ENCODE results near the gene ZNF644. TPM values are rescaled to one million over a fixed set of nuclear protein-coding genes. Genes with fewer than 3 reads are reported as not detected.

ZNF644 gene
- total RNA-seq, 1 experiment from 2014 or later, result 71.0 TPM

GRCh38 chr1:90986953-90987352 is 34.9 kb downstream of the ZNF644 start:
- Histone ChIP-seq H3K4me3 (ENCODE audit: insufficient read depth, low read depth, low read length) (no peak overlapping the region), H3K27me3 (ENCODE audit: control insufficient read depth, insufficient read depth, low read length) (no peaks in the 10 kb centered on the region), H3K36me3 (replicated peaks; ENCODE audit: control insufficient read depth, insufficient read depth, low read length) (peaks cover 1% of the 10 kb centered on the region; the same call in 1 of the 2 replicates)
- no peak for DNase-seq

GRCh38 chr1:90977522-90977921 is 44.3 kb downstream of the ZNF644 start:
- Histone ChIP-seq H3K4me3 (ENCODE audit: insufficient read depth, low read depth, low read length) (no peak overlapping the region), H3K27me3 (ENCODE audit: control insufficient read depth, insufficient read depth, low read length) (no peaks in the 10 kb centered on the region), H3K36me3 (replicated peaks; ENCODE audit: control insufficient read depth, insufficient read depth, low read length) (no peaks in the 10 kb centered on the region)
- DNase-seq, result no peak

- Histone ChIP-seq H3K4me3 (ENCODE audit: insufficient read depth, low read depth, low read length) (no peak overlapping the region), H3K27me3 (ENCODE audit: control insufficient read depth, insufficient read depth, low read length) (no peaks in the 10 kb centered on the region), H3K36me3 (replicated peaks; ENCODE audit: control insufficient read depth, insufficient read depth, low read length) (no peaks in the 10 kb centered on the region)
- DNase-seq, result no peak
Measured at GRCh38 chr1:90973897-90974798, 47.7 kb downstream of the ZNF644 start.

DNA sequence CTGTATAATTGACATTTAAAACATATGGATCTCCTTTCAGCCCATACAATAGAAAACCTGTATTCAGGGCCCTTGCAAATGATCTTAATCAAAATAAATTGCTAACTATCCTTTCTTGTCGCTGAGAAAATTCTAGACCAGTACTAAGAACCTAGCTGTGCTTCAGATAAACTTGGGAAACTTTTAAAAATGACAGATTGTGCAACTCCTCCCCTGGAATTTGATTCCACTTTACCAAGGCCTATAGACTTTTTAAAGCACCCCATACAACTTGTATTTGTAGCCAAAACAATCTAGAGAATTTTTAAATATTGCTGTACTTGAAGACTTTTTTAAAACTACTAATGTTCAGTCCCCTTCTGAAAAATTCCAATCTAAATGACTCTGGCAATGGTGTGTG is 51.6 kb downstream of the ZNF644 start:
- H3K4me3 ChIP-seq (ENCODE audit: insufficient read depth, low read depth, low read length), result no peak overlapping the region
- no peaks in the 10 kb centered on the region for H3K27me3 ChIP-seq (ENCODE audit: control insufficient read depth, insufficient read depth, low read length)
- no peak for DNase-seq
- no peaks in the 10 kb centered on the region for H3K36me3 ChIP-seq (replicated peaks; ENCODE audit: control insufficient read depth, insufficient read depth, low read length)

DNA sequence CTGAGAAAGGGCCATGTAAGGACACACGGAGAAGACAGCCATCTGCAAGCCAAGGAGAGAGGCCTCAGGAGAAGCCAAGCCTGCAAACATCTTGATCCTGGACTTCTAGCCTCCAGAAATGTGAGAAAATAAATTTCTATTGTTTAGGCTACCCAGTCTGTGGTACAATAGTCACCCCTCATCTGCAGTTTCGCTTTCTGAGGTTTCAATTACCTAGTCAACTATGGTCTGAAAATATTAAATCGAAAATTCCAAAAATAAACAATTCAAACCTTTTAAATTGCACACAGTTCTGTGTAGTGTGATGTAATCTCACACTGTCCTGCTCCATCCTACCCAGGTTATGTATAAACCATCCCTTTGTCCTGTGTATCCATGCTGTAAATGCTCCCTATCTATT is 52.6 kb downstream of the ZNF644 start:
- Histone ChIP-seq H3K36me3 (replicated peaks; ENCODE audit: control insufficient read depth, insufficient read depth, low read length) (no peaks in the 10 kb centered on the region), H3K27me3 (ENCODE audit: control insufficient read depth, insufficient read depth, low read length) (no peaks in the 10 kb centered on the region), H3K4me3 (ENCODE audit: insufficient read depth, low read depth, low read length) (no peak overlapping the region)
- DNase-seq, result no peak

DNA sequence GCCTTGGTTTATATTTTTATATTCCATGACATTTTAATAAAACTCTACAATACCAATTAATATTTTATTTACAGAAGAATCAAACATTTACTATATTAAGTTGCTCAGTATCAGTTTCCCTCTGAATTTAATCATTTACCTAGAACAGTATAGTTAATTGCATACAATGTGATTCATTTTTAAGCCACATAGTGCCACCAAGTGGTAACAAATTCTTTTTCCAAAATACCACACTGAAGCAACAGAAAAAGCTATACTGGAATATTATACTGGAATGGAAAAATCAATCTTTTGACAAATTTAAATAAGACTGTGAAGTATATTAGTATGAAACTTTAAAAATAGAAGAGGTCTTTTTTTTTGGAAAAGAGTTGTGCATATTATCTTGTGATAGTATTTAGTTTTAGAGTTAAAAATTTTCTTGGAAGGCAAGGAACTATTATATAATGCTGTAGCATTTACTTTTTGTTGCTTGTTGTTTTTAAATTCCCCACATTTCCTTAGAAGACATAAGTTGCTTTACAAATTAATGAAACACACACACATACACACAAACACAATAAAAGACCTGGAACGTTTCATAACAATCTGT is 57.3 kb downstream of the ZNF644 start:
- no peaks in the 10 kb centered on the region for H3K27me3 ChIP-seq (ENCODE audit: control insufficient read depth, insufficient read depth, low read length)
- DNase-seq, result no peak

GRCh38 chr1:90963651-90964050 is 58.2 kb downstream of the ZNF644 start:
- DNase-seq, result no peak
- no peak overlapping the region for H3K4me3 ChIP-seq (ENCODE audit: insufficient read depth, low read depth, low read length)
- no peaks in the 10 kb centered on the region for H3K36me3 ChIP-seq (replicated peaks; ENCODE audit: control insufficient read depth, insufficient read depth, low read length)
- no peaks in the 10 kb centered on the region for H3K27me3 ChIP-seq (ENCODE audit: control insufficient read depth, insufficient read depth, low read length)

More for the DNA sequence above, 57.3 kb downstream of the ZNF644 start:
- Histone ChIP-seq H3K36me3 (replicated peaks; ENCODE audit: control insufficient read depth, insufficient read depth, low read length) (no peaks in the 10 kb centered on the region), H3K4me3 (ENCODE audit: insufficient read depth, low read depth, low read length) (no peak overlapping the region)

DNA sequence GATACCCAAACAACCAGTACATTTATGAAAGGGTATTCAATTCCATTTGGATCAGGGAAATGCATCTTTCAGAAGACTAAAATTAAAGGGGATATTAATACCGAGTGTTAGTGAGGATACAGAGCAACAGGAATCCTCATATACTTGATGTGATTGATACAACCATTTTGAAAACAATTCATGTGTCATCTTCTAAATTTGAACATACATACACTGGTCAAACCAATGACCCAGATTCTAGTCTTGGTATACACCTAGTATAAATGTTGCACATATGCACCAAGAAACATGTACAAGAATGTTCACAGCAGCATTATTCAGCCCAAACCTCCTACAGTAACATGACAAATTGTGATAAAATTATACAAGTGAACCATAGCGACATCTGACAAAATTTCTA is 58.6 kb downstream of the ZNF644 start:
- H3K27me3 ChIP-seq (ENCODE audit: control insufficient read depth, insufficient read depth, low read length), result no peaks in the 10 kb centered on the region
- no peak overlapping the region for H3K4me3 ChIP-seq (ENCODE audit: insufficient read depth, low read depth, low read length)
- no peak for DNase-seq
- H3K36me3 ChIP-seq (replicated peaks; ENCODE audit: control insufficient read depth, insufficient read depth, low read length), result no peaks in the 10 kb centered on the region

DNA sequence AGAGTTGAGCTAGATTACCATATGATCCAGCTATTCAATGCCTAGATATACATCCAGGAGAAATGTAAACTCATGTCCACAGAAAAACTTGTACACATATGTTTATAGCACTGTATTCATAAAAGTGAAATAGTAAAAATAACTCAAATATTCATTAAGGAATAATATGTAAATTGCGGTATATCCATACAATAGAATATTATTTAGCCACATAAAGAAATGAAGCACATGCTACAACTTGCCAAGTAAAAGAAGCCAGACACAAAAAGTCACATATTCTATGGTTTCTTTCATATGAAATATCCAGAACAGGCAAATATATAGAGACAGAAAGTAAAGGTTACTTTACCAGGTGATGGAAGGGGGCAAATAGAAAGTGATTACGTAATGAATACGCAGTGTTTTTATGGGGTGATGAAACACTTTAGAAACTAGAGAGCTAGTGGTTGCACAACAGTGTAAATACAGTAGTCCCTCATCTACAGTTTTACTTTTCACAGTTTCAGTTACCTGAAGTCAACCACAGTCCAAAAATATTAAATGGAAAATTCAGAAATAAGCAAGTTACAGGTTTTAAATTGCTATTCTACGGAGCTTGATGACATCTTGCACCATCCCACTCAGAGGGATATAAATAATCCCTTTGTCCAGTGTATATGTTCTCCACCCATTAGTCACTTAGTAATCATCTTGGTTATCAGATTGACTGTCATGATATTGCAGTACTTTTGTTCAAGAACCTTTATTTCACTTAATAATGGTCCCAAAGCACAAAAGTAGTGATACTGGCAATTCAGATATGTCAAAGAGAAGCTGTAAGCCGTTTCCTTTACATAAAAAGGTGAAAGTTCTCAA is 62.3 kb downstream of the ZNF644 start:
- H3K27me3 ChIP-seq (ENCODE audit: control insufficient read depth, insufficient read depth, low read length), result no peaks in the 10 kb centered on the region
- no peaks in the 10 kb centered on the region; the same call in 1 of the 2 replicates for H3K36me3 ChIP-seq (replicated peaks; ENCODE audit: control insufficient read depth, insufficient read depth, low read length)
- H3K4me3 ChIP-seq (ENCODE audit: insufficient read depth, low read depth, low read length), result no peak overlapping the region
- no peak for DNase-seq

DNA sequence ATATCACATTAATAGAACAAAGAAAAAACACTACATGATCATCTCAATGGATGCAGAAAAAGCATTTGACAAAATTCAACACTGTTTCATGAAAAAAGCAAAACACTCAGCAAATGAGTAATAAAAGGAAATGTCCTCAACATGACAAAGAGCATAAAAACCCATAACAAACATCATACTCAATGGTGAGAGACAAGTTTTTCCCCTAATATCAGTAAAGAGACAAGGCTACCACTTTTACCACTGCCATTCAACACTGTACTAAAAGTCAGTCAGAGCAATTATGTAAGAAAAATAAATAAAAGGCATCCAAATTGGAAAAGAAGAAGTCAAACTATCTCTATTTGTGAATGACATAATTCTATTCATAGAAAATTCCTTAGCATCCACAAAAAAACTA is 64.3 kb downstream of the ZNF644 start:
- Histone ChIP-seq H3K27me3 (ENCODE audit: control insufficient read depth, insufficient read depth, low read length) (no peaks in the 10 kb centered on the region), H3K36me3 (replicated peaks; ENCODE audit: control insufficient read depth, insufficient read depth, low read length) (no peaks in the 10 kb centered on the region; the same call in 1 of the 2 replicates), H3K4me3 (ENCODE audit: insufficient read depth, low read depth, low read length) (no peak overlapping the region)
- no peak for DNase-seq

- H3K36me3 ChIP-seq (replicated peaks; ENCODE audit: control insufficient read depth, insufficient read depth, low read length), result no peaks in the 10 kb centered on the region; the same call in 1 of the 2 replicates
- no peak overlapping the region for H3K4me3 ChIP-seq (ENCODE audit: insufficient read depth, low read depth, low read length)
- DNase-seq, result no peak
- no peaks in the 10 kb centered on the region for H3K27me3 ChIP-seq (ENCODE audit: control insufficient read depth, insufficient read depth, low read length)
Measured at GRCh38 chr1:90955769-90956168, 66.1 kb downstream of the ZNF644 start.

- no peaks in the 10 kb centered on the region; the same call in 1 of the 2 replicates for H3K36me3 ChIP-seq (replicated peaks; ENCODE audit: control insufficient read depth, insufficient read depth, low read length)
- no peak for DNase-seq
- H3K27me3 ChIP-seq (ENCODE audit: control insufficient read depth, insufficient read depth, low read length), result no peaks in the 10 kb centered on the region
- H3K4me3 ChIP-seq (ENCODE audit: insufficient read depth, low read depth, low read length), result no peak overlapping the region
Measured at GRCh38 chr1:90952906-90953305, 68.9 kb downstream of the ZNF644 start.

DNA sequence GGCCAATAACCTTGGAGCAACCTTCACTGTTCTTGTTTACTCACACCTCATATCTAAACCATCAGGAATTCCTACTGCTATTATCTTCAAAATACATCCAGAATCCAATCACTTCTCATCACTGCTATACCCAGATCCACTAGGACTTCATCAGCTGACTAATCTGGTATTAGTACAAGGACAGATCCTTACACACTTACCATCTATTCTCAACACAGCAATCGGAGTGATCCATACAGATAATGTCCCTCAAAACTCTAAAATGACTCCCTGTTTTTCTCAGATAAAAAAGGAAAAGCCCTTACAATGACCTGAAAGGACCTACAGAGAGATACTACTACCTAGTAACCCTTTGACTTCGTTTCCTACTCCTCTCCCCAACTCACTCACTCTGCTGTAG is 70.8 kb downstream of the ZNF644 start:
- no peaks in the 10 kb centered on the region for H3K27me3 ChIP-seq (ENCODE audit: control insufficient read depth, insufficient read depth, low read length)
- no peak overlapping the region for H3K4me3 ChIP-seq (ENCODE audit: insufficient read depth, low read depth, low read length)
- H3K36me3 ChIP-seq (replicated peaks; ENCODE audit: control insufficient read depth, insufficient read depth, low read length), result no peaks in the 10 kb centered on the region; the same call in 1 of the 2 replicates
- no peak for DNase-seq

DNA sequence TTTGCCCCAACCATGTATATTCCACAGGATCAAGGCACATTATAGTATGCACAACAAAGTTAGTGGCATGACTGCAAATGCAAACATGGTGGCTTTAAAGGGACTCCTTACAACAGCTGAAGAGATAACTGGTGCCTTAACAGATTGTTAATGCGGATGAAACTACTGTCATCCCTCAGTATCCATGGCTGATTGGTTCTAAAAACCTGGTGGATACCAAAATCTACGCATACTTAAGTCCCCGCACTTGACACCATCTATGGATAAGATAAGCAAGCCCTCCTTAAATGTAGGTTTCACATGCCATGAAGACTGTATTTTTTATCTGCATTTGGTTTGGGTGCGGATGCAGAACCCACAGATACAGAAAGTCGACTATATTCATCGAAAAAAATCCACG is 73.5 kb downstream of the ZNF644 start:
- DNase-seq, result no peak
- Histone ChIP-seq H3K36me3 (replicated peaks; ENCODE audit: control insufficient read depth, insufficient read depth, low read length) (0 out of 2 replicates have a peak, but pooled peaks cover 2% of the 10 kb centered on the region), H3K27me3 (ENCODE audit: control insufficient read depth, insufficient read depth, low read length) (no peaks in the 10 kb centered on the region), H3K4me3 (ENCODE audit: insufficient read depth, low read depth, low read length) (no peak overlapping the region)

Measured in H7 (cell line).